ENCODE data around the gene SPTB. TPM values are rescaled to one million over a fixed set of nuclear protein-coding genes. Genes with fewer than 3 reads are reported as not detected.
A peak's percentile ranks its signal among the peaks of the same experiment; 100 is the strongest.

Gene SPTB
- total RNA-seq, 1 experiment from 2014 or later, result 0.13 TPM

DNA sequence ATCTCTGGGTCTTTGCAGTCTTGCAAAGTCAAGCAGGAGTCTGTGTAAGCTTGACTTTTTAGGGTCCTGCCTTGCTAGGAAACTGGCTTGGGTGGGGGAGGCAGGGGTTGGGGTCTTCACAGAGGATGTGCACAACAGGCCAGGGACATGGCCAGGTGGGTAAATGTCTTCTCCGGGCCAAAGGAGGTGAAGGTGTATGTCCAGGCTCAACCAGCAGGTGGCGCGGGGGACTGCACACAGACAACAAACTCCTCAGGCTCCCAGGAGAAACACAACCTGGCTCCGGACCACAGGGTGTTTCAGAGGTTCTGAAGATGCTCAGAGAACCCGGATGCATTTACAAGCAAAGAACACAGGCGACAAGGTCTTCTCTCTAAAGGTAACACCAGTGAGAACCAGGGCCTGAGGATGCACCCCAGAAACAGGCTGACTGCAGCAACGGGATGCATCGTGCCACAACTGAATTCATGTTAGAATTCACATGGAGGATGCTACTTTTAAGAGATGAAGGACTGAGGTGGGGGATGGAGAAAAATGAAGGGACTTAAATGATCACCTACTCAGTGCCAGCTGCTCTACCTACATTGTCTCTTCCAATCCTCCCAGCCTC is 119.5 kb downstream of the SPTB start:
- ChIA-PET CTCF (no interaction called here), POLR2A (no interaction called here)
- in situ Hi-C loops (cut with HindIII; ENCODE audit: low pct_unique_long_range_greater_than_20kb, low sequenced_read_pairs), result no loop called here

DNA sequence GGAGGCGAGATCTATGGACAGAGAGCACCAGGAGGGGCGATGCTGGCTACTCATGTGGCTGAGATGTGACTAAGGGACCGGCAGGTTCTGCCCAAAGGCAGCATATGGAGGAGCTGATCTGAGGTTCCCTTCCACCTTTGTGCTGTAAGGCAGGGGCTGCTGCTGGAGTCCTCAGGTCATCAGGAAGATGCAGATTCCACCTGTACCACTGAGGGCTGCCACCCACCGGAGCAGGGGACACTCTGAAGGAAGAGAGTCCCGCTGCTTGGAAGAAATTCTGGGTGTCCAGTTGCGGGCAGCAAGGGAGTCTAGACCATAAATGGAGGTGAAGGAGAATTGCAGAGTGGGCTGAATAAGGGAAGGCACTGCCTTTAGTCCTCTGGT is 120.2 kb downstream of the SPTB start:
- ATAC-seq (no peak), DNase-seq (ENCODE audit: low read depth, low spot score) (no peak)
- CTCF ChIA-PET, result no interaction called here
- Histone ChIP-seq H3K4me3 (ENCODE audit: low read depth in 2 of 2, low read length in 2 of 2) (no peak overlapping the region), H3K4me1 (ENCODE audit: control insufficient read depth, insufficient read depth, low read length) (peaks cover 3% of the 10 kb centered on the region; the same call in 1 of the 2 replicates), H3K27ac (ENCODE audit: low read length) (no peak overlapping the region), H3K36me3 (ENCODE audit: control insufficient read depth, insufficient read depth, low read length) (no peaks in the 10 kb centered on the region), H3K27me3 (ENCODE audit: control insufficient read depth, insufficient read depth, low read length) (no peaks in the 10 kb centered on the region), H3K9me3 (ENCODE audit: control insufficient read depth, insufficient read depth, low read depth, low read length) (no peaks in the 10 kb centered on the region)
- in situ Hi-C loops (cut with HindIII; ENCODE audit: low pct_unique_long_range_greater_than_20kb, low sequenced_read_pairs), result no loop called here
- POLR2A ChIA-PET, result no interaction called here
- BruUV-seq (replicated peaks), result no TSS peak
- TF ChIP-seq, protein P1, sequence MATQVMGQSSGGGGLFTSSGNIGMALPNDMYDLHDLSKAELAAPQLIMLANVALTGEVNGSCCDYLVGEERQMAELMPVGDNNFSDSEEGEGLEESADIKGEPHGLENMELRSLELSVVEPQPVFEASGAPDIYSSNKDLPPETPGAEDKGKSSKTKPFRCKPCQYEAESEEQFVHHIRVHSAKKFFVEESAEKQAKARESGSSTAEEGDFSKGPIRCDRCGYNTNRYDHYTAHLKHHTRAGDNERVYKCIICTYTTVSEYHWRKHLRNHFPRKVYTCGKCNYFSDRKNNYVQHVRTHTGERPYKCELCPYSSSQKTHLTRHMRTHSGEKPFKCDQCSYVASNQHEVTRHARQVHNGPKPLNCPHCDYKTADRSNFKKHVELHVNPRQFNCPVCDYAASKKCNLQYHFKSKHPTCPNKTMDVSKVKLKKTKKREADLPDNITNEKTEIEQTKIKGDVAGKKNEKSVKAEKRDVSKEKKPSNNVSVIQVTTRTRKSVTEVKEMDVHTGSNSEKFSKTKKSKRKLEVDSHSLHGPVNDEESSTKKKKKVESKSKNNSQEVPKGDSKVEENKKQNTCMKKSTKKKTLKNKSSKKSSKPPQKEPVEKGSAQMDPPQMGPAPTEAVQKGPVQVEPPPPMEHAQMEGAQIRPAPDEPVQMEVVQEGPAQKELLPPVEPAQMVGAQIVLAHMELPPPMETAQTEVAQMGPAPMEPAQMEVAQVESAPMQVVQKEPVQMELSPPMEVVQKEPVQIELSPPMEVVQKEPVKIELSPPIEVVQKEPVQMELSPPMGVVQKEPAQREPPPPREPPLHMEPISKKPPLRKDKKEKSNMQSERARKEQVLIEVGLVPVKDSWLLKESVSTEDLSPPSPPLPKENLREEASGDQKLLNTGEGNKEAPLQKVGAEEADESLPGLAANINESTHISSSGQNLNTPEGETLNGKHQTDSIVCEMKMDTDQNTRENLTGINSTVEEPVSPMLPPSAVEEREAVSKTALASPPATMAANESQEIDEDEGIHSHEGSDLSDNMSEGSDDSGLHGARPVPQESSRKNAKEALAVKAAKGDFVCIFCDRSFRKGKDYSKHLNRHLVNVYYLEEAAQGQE (IDR thresholded peaks at IDR 0.05; ENCODE audit: insufficient read depth in 1 of 2, low read depth in 2 of 2, low read length in 1 of 2), result no peak
- TF ChIP-seq TCF7L2 (IDR thresholded peaks at IDR 0.05; ENCODE audit: low read depth, low read length) (no peak), POLR2AphosphoS5 (IDR thresholded peaks at IDR 0.05; ENCODE audit: low read depth, low read length) (no peak)
- intact Hi-C loops (cut with micrococcal nuclease; ENCODE audit: unreplicated experiment), result no loop called here

More for the DNA sequence above, 119.5 kb downstream of the SPTB start:
- Histone ChIP-seq H3K27me3 (ENCODE audit: control insufficient read depth, insufficient read depth, low read length) (no peaks in the 10 kb centered on the region), H3K9me3 (ENCODE audit: control insufficient read depth, insufficient read depth, low read depth, low read length) (no peaks in the 10 kb centered on the region), H3K4me3 (ENCODE audit: low read depth in 2 of 2, low read length in 2 of 2) (no peak overlapping the region), H3K27ac (ENCODE audit: low read length) (no peak overlapping the region), H3K36me3 (ENCODE audit: control insufficient read depth, insufficient read depth, low read length) (no peaks in the 10 kb centered on the region), H3K4me1 (ENCODE audit: control insufficient read depth, insufficient read depth, low read length) (peaks cover 3% of the 10 kb centered on the region; the same call in 1 of the 2 replicates)
- intact Hi-C loops (cut with micrococcal nuclease; ENCODE audit: unreplicated experiment), result loop anchor here (5.0 kb wide), 1 partner anchor 53 kb away; no protein-coding TSS in a partner anchor
- BruUV-seq (replicated peaks), result no TSS peak
- peak; percentile 28 for DNase-seq (ENCODE audit: low read depth, low spot score)
- peak; percentile 42; the same call in 1 of the 2 replicates for ATAC-seq
- TF ChIP-seq, protein P2, sequence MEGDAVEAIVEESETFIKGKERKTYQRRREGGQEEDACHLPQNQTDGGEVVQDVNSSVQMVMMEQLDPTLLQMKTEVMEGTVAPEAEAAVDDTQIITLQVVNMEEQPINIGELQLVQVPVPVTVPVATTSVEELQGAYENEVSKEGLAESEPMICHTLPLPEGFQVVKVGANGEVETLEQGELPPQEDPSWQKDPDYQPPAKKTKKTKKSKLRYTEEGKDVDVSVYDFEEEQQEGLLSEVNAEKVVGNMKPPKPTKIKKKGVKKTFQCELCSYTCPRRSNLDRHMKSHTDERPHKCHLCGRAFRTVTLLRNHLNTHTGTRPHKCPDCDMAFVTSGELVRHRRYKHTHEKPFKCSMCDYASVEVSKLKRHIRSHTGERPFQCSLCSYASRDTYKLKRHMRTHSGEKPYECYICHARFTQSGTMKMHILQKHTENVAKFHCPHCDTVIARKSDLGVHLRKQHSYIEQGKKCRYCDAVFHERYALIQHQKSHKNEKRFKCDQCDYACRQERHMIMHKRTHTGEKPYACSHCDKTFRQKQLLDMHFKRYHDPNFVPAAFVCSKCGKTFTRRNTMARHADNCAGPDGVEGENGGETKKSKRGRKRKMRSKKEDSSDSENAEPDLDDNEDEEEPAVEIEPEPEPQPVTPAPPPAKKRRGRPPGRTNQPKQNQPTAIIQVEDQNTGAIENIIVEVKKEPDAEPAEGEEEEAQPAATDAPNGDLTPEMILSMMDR (IDR thresholded peaks at IDR 0.05), result peak; percentile 83
- TF ChIP-seq POLR2AphosphoS5 (IDR thresholded peaks at IDR 0.05; ENCODE audit: low read depth, low read length), result no peak

DNA sequence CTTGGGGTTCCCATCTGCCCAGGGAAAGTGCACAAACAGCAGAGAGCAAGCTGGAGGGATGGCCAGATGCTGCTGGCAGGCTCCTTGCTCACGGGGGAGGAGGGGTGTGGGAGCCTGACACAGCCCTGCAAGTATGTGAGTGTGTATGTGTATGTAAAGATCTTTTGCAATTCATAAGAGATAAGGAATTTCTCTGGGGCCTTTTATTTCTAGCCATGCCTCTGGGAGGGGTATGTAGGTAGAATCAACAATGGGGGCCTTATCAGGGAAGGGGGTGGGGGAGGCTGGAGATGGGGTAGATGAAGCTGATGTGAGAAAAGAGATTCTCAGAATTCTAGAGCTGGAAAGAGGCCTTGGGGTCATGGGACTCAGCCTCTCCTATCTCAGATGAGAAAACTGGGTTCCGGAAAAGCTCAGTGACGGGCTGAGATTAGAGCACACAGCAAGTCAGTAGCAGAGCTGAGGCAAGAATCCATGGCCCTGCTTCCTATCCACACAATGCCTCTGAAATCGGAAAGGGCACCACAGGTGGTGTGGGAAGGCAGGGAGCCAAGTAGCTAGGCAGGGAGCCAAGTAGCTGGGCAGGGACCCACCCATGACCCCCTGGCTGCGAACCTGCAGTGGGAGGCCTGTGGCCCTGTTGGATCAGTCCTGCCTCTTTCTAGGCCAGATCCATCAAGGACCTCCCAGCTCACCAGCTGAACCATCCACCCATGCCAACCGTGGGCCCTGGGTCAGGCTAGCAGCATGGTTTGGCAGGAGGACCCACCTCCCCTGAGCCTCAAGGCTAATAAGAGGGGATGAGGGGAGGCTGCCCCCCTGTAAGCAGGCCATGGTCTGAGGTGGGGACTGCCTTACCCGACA is 120.8 kb downstream of the SPTB start:
- Histone ChIP-seq H3K4me1 (ENCODE audit: control insufficient read depth, insufficient read depth, low read length) (peaks cover 3% of the 10 kb centered on the region; the same call in 1 of the 2 replicates), H3K27ac (ENCODE audit: low read length) (no peak overlapping the region), H3K4me3 (ENCODE audit: low read depth in 2 of 2, low read length in 2 of 2) (no peak overlapping the region), H3K9me3 (ENCODE audit: control insufficient read depth, insufficient read depth, low read depth, low read length) (no peaks in the 10 kb centered on the region), H3K27me3 (ENCODE audit: control insufficient read depth, insufficient read depth, low read length) (no peaks in the 10 kb centered on the region), H3K36me3 (ENCODE audit: control insufficient read depth, insufficient read depth, low read length) (no peaks in the 10 kb centered on the region)
- POLR2A ChIA-PET, result interaction anchor here (0.5 to 0.6 kb wide), 2 partner anchors 50 to 156 kb away, joined by 3 to 6 read pairs; no protein-coding TSS in a partner anchor
- TF ChIP-seq POLR2AphosphoS5 (IDR thresholded peaks at IDR 0.05; ENCODE audit: low read depth, low read length), result no peak
- no peak for TF ChIP-seq SIN3A (IDR thresholded peaks at IDR 0.05; ENCODE audit: borderline replicate concordance, insufficient read depth, low read depth, low read length)
- TF ChIP-seq, protein P1 (IDR thresholded peaks at IDR 0.05; ENCODE audit: insufficient read depth in 1 of 2, low read depth in 2 of 2, low read length in 1 of 2), result no peak
- no peak for TF ChIP-seq TCF7L2 (IDR thresholded peaks at IDR 0.05; ENCODE audit: low read depth, low read length)
- TF ChIP-seq, protein P2 (IDR thresholded peaks at IDR 0.05), result no peak
- in situ Hi-C loops (cut with HindIII; ENCODE audit: low pct_unique_long_range_greater_than_20kb, low sequenced_read_pairs) (no loop called here), intact Hi-C loops (cut with micrococcal nuclease; ENCODE audit: unreplicated experiment) (no loop called here)
- ATAC-seq (no peak), DNase-seq (ENCODE audit: low read depth, low spot score) (no peak)
- no TSS peak for BruUV-seq (replicated peaks)
- CTCF ChIA-PET, result interaction anchor here (0.6 kb wide), 1 partner anchor 35 kb away, joined by 6 read pairs; no protein-coding TSS in a partner anchor
